ENCODE data around the gene PCSK4.
"Not testable (repeated sequence)": the region's sequence is repeated elsewhere in the genome, so short reads cannot be mapped to it uniquely, and the experiment has no call there.

The PCSK4 gene

DNA sequence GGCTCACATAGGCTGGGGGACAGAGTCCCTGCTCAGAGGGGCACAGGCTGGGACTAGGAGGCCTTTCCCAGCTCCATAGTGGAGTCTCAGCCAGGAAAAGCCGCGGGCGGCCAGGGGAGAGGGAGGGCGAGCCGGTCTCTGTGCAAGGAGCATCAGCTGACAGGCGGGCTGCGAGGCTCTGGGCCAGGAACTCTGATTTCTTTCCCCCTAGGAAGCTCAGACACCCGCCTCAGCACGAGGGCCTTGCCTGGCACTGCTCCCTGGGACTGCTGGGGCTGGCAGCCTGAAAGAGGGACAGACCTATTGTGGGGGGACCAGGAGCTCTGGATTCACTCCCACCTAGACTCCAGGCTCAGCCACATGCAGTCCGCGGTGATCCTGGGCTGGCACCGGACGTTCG, 31.5 kb upstream of the PCSK4 start:
- no peak for DNase-seq

DNA sequence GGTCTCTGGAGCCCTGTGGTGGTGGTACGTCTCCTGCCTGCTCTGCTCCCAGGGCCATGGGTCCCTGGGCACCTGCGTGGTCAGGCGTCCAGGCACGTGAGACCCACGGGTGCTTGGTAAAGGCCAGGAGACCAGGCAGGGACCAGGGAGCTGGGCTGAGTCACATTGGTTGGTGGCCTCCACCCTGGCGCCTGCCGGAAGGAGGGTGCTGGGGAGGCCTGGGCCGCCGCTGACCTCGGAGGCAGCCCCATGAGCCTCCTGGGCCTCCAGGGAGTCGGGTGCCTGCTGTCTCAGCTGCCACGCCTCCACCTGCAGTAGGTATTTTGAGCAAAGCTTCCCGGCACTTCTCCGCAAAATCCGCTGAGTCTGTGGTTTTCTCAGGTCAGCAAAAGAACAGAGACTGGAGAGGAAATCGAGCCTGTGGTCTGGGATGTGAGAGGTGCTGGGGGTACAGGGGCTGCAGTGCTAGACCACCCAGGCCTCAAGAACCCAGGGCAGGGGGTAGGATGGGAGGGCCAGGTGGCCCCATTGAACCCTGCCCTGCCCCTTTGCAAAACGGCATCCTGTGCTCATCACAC, 30.1 kb upstream of the PCSK4 start:
- DNase-seq: no peak

DNA sequence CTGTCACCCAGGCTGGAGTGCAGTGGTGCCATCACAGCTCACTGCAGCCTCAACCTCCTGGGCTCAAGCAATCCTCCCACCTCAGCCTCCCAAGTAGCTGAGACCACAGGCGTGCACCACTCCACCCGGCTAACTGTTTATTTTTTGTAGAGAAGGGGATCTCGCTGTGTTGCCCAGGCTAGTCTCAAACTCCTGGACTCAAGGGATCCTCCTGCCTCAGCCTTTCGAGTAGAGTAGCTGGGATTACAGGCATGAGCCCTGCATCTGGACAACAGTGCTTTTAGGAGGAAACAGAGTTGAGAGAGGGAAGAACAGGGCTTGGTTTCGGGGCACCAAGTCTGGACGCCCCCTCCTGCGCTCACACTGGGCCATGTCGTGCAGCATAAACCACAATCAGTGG, 29.7 kb upstream of the PCSK4 start:
- DNase-seq: not testable (repeated sequence)

DNA sequence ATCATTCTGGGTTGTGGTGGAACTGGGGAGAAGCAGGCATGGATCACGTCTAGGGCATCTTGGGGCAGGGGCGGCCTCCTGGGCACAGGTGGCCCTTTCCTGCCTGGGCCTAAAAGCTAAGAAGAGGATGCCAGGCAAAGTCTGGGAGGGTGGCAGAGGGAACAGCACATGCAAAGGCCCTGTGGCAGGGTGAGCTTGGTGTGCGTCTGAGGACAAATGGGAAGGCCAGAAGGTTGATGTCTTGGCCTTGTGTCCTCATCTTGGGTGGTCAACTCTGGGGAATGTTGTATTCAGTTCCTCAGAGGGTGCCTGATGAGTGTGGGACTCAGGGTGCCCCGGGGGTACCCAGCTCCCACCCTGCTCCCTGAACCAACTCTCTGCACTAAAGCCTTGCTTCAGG, 28.3 kb upstream of the PCSK4 start:
- DNase-seq: no peak

DNA sequence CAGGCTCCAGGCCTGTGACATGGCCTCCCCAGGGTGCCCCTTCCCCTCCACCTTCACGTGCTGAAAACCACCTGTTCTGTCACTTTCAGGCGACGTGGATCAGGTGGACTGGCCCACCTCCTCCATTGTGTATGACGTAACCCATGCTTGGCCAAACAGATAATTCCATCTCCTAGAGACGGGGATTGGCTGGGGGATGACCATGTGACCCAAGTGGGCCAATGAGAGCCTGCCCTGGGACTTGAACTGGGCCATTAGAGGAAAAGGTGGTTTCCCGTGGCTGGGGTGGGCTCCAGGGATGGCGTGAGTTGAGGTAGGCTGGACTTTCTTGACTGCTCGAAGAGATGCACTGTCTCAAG, 26.2 kb upstream of the PCSK4 start:
- DNase-seq: no peak

DNA sequence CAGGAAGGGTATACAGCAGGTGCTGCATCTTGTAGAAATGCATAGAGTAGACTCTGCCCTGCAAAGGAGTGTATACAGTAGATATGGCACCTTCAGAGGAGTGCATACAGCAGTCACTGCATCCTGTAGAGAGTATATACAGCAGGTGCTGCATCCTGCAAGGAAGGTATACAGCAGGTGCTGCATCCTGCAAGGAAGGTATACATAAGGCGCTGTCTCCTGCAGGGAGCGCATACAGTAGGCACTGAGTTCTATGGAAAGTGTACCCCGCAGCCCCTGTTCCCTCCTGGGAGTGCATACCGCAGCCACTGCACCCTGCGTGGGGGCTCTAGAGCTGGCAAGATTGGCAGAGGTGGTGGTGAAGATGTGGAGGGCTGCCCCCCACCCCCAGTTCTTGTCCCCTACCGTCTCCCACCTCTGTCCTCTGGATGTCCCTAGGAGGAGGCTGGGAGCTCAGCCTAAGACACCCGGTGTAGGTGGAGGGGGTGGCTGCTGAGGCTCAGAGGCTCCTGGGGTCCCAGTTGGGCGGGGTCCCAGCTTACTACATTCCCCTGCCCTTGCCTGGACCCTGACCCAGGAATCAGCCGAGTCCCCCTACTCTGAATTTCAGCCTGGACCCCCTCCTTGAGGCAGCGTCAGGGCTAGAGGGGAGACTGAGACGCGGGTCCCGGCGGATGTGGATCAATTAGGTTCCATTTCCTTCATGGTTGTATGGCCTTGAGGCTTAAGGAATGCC, 25.0 kb upstream of the PCSK4 start:
- no peak for DNase-seq

DNA sequence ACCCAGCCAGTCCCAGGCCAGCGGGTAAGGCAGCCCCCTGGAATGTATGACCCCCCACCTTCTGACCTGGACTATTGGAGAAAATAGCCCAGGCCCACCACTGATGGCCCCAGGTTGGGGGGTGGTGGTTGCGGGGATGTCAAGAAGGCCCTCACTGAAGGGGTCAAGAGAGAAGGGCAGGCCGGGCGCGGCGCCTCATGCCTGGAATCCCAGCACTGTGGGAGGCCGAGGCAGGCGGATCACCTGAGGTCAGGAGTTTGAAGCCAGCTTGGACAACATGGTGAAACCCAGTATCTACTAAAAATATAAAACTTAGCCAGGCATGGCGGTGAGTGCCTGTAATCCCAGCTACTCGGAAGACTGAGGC, 24.1 kb upstream of the PCSK4 start:
- DNase-seq: no peak

DNA sequence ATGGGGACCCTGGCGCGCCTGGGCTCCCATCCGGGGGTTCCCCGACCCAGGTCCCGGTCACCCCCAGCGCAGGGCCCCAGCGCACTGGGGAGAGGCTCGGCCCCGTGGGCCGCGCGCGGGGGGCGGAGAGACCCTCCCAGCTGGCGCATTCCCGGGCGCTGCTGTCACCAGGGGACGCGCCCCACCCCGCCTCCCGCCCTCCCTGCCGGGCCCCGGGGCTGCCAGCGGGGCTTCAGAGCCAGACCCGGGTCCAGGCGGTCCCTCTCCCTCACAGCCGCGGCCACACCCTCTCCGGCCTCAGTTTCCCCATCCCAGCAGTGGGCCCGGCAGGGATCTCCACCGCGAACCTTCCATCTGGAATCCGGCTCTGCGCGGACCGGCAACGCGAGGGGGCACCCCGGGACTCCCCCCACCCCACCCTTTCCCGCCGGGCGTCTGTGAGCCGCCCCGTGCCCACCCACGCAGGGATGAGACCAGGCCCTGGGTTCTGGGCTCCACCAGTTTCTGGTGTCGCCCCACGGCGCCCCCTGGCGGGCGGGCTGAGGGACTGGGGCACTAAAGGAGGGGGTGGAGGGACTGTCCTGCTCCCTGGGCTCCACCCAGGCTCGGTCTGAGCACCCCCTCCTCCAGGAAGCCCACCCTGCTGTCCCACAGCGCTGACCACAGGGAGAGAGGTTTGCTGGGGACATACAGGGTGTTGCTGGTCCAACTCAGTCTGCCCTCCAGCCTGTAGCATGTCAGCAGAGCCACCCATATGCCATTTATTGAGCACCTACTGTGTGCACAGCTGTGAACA, 23.5 kb upstream of the PCSK4 start:
- DNase-seq: peak; percentile 91

DNA sequence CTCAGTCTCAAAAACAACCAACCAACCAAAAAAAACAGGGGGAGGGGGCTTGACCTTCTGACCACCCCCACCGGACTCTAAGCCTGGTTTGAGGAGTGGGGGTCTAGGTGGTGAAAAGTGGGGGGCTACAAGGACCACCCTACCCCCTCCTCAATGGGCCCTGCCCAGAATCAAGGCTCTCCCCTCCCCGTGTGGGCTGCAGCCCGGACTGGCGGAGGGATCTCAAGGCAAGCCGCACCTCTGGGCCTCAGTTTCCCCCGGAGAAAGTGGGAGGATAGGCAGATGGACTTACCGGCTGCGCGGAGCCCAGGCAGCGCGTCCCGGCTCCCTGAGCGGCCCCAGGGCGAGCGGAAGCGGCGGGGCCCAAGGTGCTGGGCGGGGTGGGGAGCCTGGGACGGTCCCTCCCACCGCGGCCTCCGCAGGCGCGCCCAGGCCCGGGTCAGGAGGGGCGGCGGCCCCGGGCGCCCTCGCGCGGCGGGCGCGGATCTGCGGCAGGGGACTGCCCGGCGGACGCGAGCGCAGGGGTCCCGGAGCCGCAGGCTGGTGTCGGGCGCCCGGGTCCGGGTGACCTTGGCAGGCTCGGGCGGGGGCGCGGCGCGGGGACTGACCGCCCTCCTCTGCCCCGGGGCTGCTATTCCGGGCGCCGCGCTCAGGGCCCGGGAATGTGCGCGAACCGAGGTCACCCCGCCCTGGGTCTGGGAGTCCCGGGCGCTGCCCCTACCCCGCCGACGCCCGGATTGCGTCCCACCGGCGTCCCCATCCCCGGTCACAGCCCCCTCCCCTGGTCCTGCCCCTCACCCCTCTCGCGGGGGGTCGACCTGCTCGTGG, 22.7 kb upstream of the PCSK4 start, which contains the start of gene ADAMTSL5:
TSS of gene ADAMTSL5 (minus strand) at position 349 of the 828 bp plus-strand sequence. CDS start 2,076 bp downstream, outside the sequence.
- DNase-seq: peak; percentile 87

DNA sequence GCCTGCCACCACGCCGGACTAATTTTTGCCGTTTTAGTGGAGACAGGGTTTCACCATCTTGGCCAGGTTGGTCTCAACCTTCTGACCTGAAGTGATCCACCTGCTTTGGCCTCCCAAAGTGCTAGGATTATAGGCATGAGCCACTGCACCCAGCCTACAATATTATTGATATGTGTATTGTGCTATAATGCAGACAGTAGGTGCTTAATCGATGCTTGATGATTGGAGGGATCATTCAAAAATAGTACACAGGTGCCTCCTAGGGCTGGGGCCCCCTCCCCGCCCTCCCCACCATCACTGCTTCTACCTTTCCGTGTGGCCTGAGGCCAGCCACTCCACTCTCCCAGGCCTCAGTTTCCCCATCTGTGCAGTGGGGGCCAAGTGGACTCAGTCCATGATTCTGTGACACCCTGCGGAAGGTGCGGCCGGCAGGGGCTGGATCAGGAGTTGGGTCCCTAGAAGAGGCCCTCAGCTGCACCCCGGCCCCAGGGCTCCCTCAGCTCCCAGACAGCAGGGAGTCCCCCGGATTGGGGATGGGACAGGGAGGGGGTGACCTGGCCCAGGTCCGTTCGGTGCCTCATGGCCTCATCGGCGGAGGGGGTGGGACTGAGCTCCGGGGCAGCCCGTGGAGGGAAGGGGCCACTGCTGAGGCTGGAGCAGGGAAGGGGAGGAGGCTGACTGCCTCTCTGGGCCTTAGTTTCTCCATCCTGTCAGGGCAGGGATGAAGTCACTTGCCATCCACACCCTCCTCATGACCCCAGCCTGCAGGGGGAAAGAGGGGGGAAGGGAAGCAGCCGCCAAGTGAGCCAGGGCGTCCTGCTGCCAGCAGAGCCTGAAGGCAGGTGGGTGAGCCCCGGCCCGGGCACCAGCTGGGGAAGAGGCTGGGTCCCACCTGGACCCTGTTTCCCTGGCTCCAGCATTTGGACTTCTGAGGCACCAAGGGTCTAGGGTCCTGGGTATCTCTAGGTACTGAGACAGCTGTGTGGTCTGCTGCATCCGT, 21.5 kb upstream of the PCSK4 start:
- no peak for DNase-seq

DNA sequence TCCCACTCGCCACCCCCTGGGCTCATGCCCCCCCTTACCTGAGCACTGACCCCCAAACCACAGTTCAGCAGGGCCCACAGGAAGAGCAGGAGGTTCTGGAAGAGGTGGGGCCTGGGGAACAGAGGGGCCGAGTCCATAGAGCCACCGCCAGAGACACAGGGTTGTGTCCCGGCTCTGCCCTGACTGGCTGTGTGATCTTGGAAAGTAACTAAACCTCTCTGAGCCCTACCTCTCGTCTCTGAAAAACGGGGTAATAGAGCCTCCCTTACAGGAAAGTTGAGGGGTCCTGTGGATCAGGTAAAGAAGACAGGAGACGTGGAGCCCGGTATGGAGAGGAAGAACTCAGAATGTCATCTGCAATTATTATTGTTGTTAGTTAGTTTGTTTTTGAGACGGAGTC, 20.7 kb upstream of the PCSK4 start:
- no peak for DNase-seq

DNA sequence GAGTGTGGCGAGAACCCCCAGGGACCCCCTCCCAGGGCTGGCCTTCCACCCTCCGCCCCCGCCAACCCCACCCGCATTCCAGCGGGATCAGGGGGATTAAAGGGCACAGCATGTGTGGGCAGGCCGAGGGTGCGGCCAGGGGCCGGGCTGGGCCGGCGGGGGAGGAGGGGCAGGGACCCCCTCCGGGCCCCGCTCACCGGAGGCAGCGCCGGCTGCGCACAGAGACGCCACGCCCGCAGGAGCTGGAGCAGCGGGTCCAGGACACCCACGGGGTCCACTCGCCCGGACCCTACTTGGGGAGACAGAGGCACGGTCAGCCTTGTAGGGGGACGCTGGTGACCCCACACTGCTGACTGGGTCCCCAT, 20.3 kb upstream of the PCSK4 start:
- DNase-seq: no peak

DNA sequence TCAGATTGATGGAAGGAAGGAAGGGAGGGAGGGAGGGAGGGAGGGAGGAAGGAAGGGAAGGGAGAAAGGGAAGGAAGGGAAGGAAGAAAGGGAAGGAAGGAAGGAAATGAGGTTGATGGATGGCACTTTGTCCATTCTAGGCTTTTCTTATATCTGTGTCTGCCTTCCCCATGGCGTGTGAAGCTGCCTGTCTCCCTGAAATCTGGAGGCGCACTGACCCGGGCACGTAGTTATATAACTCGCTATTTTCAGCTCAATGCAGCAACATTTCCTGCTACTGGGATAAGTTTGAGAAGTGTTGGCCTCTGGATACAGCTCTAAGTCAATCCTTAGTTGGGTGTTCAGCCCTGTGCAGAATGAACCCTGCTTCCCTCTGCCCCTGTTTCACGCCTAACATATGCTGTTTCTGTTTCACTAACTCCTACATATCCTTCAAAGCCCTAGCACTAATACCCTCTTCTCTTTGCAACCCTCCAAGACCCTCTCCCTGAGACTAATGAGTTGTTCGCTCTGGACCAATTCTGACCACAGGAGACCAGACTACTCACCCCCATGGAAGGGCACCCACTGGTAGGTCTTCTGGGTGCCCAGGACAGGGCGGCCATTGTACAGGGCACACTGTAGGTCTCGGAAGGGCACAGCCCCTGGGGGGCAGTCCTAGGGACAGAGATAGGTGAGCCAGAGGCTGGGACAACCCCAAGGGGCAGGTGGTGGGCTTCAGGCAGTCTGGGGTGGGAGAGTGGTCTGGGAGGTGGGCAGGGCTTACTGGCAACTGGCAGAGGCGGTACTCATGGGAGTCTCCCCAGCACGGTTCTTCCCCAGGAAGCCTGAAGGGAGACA, 19.7 kb upstream of the PCSK4 start:
- DNase-seq: no peak

DNA sequence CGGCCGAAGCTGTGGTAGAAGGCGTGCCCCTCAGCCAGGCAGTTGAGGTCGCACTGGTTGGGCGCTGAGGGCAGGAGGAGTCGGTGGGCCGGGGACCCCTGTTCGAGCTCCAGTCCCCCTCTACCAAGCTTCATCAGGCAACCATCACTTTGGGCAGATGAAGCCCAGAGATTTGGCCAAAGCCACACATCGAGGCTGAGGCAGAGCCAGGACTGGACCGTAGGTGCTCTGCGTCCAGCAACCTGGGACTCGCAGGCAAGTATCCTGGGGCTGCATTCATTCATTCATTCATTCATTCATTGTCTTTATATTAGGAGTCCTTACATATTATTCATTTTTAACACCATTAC, 18.3 kb upstream of the PCSK4 start:
- no peak for DNase-seq

DNA sequence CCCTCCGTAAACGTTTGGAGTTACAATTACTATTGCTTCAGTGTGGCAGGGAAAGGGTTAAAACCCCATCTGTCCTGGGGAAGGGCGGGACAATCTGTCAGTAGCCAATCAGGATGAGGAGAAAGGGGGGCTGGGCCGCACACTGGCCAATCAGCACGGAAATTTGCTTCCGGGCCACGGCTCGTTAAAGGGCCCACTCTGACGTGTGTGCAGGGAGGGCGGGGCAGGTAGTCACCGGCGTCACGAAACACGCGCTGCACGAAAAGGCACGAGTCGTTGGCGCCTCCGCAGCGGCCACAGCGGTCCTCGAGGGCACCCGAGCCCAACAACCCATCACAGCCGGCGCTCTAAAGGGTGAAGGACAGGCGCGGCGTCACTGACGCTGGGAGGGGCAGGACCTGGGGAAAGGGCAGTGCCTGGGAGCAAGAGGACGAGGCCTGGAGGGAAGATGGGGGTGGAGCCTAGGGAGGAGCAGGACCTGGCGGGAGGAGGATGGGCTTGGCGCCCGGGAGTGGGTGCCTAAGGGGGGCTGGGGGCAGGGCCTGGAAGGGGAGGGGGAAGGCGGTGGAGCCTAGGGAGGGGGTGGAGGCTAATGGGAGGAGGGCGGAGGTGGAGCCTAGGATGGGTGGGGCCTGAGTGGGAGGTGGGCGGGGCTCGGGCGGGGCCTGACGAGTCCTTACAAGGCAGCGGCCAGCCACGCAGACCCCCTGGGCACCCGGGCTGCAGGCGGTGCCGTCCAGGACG, 17.8 kb upstream of the PCSK4 start:
- peak; percentile 90 for DNase-seq

DNA sequence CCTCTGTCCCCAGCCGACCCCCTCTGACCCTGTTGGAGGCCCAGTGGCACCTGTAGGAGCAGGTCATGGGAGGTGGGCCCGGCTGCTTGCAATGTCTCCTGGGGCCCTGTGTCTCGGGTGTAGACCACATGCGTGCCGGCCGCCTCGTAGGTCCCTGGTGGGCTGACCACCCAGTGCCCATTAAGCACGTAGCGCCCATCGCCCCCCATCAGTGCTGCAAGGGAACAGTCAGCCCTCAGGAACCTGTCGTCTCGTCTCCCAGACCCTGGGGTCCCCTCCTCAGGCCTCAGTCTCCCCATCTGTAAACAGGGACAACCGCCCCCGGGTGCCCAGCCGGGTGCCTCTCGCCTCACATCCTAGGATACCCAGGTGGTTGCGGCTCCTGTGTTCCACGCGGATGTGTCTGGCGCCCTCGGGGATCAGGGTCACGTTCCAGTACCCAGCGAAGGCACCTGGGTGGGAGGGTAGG, 17.1 kb upstream of the PCSK4 start:
- no peak for DNase-seq

DNA sequence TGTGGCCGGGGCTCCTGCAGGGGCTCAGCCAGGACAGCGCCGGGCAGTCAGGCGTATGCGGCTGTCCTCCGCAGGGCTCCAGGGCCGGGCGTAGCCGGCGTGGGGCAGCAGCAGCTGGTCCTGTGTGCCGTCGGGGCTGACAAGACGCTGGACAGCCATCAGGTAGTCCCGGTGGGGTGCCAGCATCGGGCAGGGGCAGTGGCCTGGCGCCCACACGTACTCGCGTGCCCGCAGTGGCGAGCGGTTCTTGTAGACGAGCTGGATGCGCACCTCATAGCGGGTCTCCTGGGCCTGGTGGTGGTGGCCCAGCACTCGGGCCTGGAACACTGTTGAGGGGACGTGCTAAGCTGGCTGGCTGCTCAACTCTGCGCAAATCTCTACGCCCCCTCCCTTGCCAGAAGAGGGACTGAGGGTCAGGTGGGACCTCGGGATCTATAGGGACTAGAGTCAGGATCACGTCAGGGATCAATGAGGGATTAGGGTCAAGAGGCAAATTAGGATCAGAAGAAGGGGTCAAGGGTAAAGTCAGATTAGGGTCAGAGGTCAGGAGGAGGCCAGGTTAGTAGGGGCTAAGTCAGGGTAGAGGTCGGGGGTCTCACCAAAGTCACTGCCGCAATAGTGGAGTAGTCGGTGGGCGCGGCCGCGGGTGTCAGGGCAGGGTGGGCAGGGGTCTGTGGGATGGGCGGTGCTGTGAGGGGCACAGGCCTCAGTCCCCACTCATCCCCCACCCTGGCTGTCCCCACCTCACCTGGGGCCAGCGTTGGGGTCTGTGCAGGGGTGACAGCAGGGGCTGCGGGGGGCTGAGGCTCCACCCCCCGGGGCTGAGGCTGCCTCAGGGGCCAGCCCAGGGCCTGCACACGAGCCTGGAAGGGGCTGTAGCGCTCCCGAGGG, 16.1 kb upstream of the PCSK4 start:
- no peak for DNase-seq

DNA sequence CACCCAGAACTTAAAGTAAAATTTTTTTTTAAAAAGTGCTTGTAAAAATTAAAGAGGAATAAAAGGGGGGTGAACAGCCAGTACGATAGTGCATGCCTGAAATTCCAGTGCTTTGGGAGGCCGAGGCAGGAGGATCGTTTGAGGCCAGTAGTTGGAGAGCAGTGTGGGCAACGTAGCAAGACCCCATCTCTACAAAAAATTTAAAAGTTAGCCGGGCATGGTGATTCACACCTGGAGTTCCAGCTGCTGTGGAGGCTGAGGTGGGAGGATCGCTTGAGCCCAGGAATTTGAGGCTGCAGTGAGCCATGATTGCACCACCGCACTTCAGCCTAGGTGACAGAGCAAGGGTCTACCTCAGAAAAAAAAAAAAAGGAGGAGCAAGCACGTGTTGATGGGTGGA, 14.9 kb upstream of the PCSK4 start:
- no peak for DNase-seq
